ENCODE measurements around the gene GP2. TPM values are rescaled to one million over a fixed set of nuclear protein-coding genes. Genes with fewer than 3 reads are reported as not detected.

GP2 gene
- polyA plus RNA-seq, 1 donor (not counting 4 experiments of a cell fraction or from before 2014, with no cell fraction given) = not detected

DNA sequence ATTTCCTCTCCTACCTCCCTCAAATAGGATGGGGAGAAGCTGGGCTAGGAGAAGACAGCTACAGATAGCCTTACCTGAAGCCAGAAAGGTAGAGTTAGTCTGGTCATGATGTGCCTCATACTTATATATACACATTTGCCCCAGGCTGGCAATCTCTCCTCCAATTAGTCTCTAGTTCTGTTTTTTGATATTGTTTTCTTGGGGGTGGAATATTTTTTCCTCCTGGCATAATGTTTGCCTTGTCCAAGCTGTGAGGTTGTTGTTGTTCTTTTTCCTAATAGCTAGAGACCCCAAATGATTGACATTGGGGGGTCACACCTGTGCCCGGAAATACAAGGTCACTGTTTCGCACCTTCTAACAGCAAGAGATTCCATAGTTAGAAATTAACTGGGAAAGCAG is 25.3 kb upstream of the GP2 start, which contains the start of gene UMOD:
UMOD (minus strand) TSS at position 101 of the 400 bp plus-strand sequence. CDS start 1,978 bp downstream, outside the sequence.
- FAIRE-seq (no peak), DNase-seq (ENCODE audit: low read depth, low spot score) (no peak)
- no peak within 1 kb of the TSS for H3K4me3 ChIP-seq (ENCODE audit: control insufficient read depth in 2 of 3, extremely low read depth in 1 of 3, insufficient read depth in 2 of 3, low read depth in 1 of 3, low read length in 3 of 3)
- H3K4me1 ChIP-seq (ENCODE audit: control insufficient read depth, extremely low read depth, insufficient read depth, low read length) = no peaks in the 10 kb centered on the region
- no peaks in the 10 kb centered on the region for H4K20me1 ChIP-seq (ENCODE audit: control insufficient read depth, extremely low read depth, insufficient read depth, low read length)
- H3K9me3 ChIP-seq (ENCODE audit: control insufficient read depth, low read depth, low read length) = no peaks in the 10 kb centered on the region
- TF ChIP-seq EZH2 (IDR thresholded peaks at IDR 0.05; ENCODE audit: low read length) = no peak
- TF ChIP-seq, protein P1, sequence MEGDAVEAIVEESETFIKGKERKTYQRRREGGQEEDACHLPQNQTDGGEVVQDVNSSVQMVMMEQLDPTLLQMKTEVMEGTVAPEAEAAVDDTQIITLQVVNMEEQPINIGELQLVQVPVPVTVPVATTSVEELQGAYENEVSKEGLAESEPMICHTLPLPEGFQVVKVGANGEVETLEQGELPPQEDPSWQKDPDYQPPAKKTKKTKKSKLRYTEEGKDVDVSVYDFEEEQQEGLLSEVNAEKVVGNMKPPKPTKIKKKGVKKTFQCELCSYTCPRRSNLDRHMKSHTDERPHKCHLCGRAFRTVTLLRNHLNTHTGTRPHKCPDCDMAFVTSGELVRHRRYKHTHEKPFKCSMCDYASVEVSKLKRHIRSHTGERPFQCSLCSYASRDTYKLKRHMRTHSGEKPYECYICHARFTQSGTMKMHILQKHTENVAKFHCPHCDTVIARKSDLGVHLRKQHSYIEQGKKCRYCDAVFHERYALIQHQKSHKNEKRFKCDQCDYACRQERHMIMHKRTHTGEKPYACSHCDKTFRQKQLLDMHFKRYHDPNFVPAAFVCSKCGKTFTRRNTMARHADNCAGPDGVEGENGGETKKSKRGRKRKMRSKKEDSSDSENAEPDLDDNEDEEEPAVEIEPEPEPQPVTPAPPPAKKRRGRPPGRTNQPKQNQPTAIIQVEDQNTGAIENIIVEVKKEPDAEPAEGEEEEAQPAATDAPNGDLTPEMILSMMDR (optimal IDR thresholded peaks at IDR 0.05 in 1 of 3, IDR thresholded peaks at IDR 0.05 in 1 of 3, conservative IDR thresholded peaks at IDR 0.05 in 1 of 3; ENCODE audit: extremely low read depth in 1 of 3, insufficient read depth in 2 of 3, low read length in 3 of 3) = no peak
- H3K36me3 ChIP-seq (ENCODE audit: control insufficient read depth in 2 of 2, extremely low read depth in 1 of 2, insufficient read depth in 2 of 2, low read length in 2 of 2) = no peaks in the 10 kb centered on the region
- no peak within 1 kb of the TSS for H2AFZ ChIP-seq (ENCODE audit: control insufficient read depth, low read length)
- H3K4me2 ChIP-seq (ENCODE audit: control insufficient read depth, extremely low read depth, insufficient read depth, low read depth, low read length) = no peak within 1 kb of the TSS
- no peak within 1 kb of the TSS for H3K27ac ChIP-seq (ENCODE audit: control insufficient read depth, insufficient read depth, low read length)
- H3K9me1 ChIP-seq (ENCODE audit: control insufficient read depth, extremely low read depth, insufficient read depth, low read length) = no peaks in the 10 kb centered on the region
- H3K9ac ChIP-seq (ENCODE audit: control insufficient read depth, extremely low read depth, insufficient read depth, low read length) = no peak within 1 kb of the TSS
- no peaks in the 10 kb centered on the region for H3K27me3 ChIP-seq (ENCODE audit: control insufficient read depth, extremely low read depth, insufficient read depth, low read length)
- no peaks in the 10 kb centered on the region for H3K79me2 ChIP-seq (ENCODE audit: control insufficient read depth, insufficient read depth, low read length)
- dilution Hi-C loops (cut with MboI; ENCODE audit: extremely low pct_ligation_motif_present, low sequenced_read_pairs) = no loop called here

DNA sequence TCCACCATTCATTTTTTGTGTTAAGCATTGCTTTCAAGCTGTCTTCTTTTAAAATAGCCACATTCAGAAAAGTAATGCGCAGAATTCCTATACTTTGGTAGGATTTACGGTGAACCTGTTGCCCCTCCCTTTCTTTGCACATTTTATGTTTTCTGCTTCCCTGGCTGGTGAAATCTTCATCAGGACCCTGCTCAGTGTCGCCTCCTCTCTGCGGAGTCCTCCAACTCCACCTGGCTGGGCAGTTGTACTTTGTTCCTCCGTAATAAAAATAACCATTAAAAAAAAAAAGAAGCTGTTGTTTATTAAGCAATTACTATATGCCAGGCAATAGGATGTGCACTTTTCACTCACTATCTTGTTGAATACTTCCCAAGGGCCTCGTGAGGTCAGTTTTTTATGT is 22.3 kb upstream of the GP2 start:
- H3K36me3 ChIP-seq (ENCODE audit: control insufficient read depth in 2 of 2, extremely low read depth in 1 of 2, insufficient read depth in 2 of 2, low read length in 2 of 2) = no peaks in the 10 kb centered on the region
- H3K79me2 ChIP-seq (ENCODE audit: control insufficient read depth, insufficient read depth, low read length) = no peaks in the 10 kb centered on the region
- H3K27ac ChIP-seq (ENCODE audit: control insufficient read depth, insufficient read depth, low read length) = no peak overlapping the region
- H3K4me2 ChIP-seq (ENCODE audit: control insufficient read depth, extremely low read depth, insufficient read depth, low read depth, low read length) = no peak overlapping the region
- H3K4me1 ChIP-seq (ENCODE audit: control insufficient read depth, extremely low read depth, insufficient read depth, low read length) = no peaks in the 10 kb centered on the region
- TF ChIP-seq, protein P1 (optimal IDR thresholded peaks at IDR 0.05 in 1 of 3, IDR thresholded peaks at IDR 0.05 in 1 of 3, conservative IDR thresholded peaks at IDR 0.05 in 1 of 3; ENCODE audit: extremely low read depth in 1 of 3, insufficient read depth in 2 of 3, low read length in 3 of 3) = no peak
- no peak for TF ChIP-seq EZH2 (IDR thresholded peaks at IDR 0.05; ENCODE audit: low read length)
- H3K9me1 ChIP-seq (ENCODE audit: control insufficient read depth, extremely low read depth, insufficient read depth, low read length) = no peaks in the 10 kb centered on the region
- H3K4me3 ChIP-seq (ENCODE audit: control insufficient read depth in 2 of 3, extremely low read depth in 1 of 3, insufficient read depth in 2 of 3, low read depth in 1 of 3, low read length in 3 of 3) = no peak overlapping the region
- H2AFZ ChIP-seq (ENCODE audit: control insufficient read depth, low read length) = no peak overlapping the region
- DNase-seq (ENCODE audit: low read depth, low spot score) (no peak), FAIRE-seq (no peak)
- H4K20me1 ChIP-seq (ENCODE audit: control insufficient read depth, extremely low read depth, insufficient read depth, low read length) = no peaks in the 10 kb centered on the region
- no peaks in the 10 kb centered on the region for H3K9me3 ChIP-seq (ENCODE audit: control insufficient read depth, low read depth, low read length)
- no peak overlapping the region for H3K9ac ChIP-seq (ENCODE audit: control insufficient read depth, extremely low read depth, insufficient read depth, low read length)
- no peaks in the 10 kb centered on the region for H3K27me3 ChIP-seq (ENCODE audit: control insufficient read depth, extremely low read depth, insufficient read depth, low read length)
- dilution Hi-C loops (cut with MboI; ENCODE audit: extremely low pct_ligation_motif_present, low sequenced_read_pairs) = no loop called here

Measured in keratinocyte (primary cell).